ENCODE measurements around the gene BCL2L15. TPM values are rescaled to one million over a fixed set of nuclear protein-coding genes. Genes with fewer than 3 reads are reported as not detected.

BCL2L15 gene
- total and polyA plus RNA-seq, 2 of the 13 experiments (the other 11 are each of a cell fraction or from before 2014, with no cell fraction given), result 0.03 to 0.27 TPM

- TF ChIP-seq PRDM10 (CRISPR knock-in tag; IDR thresholded peaks at IDR 0.05; ENCODE audit: low read depth), result peak; percentile 80
- peak; percentile 72 for TF ChIP-seq GABPA (IDR thresholded peaks at IDR 0.05; ENCODE audit: low read depth, low read length)
- TF ChIP-seq GABPA (CRISPR knock-in tag; IDR thresholded peaks at IDR 0.05; ENCODE audit: low read depth), result peak; percentile 93
- TF ChIP-seq ZNF83 (CRISPR knock-in tag; IDR thresholded peaks at IDR 0.05; ENCODE audit: borderline replicate concordance), result no peak
- no peak for TF ChIP-seq CENPBD1 (CRISPR knock-in tag; IDR thresholded peaks at IDR 0.05; ENCODE audit: borderline replicate concordance, low read depth)
- no peak for TF ChIP-seq ZFP62 (CRISPR knock-in tag; IDR thresholded peaks at IDR 0.05)
- peak; percentile 80 for TF ChIP-seq THRA (CRISPR knock-in tag; IDR thresholded peaks at IDR 0.05; ENCODE audit: borderline replicate concordance)
- TF ChIP-seq MYC (CRISPR knock-in tag; IDR thresholded peaks at IDR 0.05; ENCODE audit: borderline replicate concordance), result peak; percentile 79; the same call in 1 of the 2 replicates
- peak; percentile 88; the same call in 2 of the 3 replicates for TF ChIP-seq MXI1 (IDR thresholded peaks at IDR 0.05; ENCODE audit: borderline replicate concordance, low read depth, low read length)
- peak; percentile 69; the same call in 1 of the 2 replicates for TF ChIP-seq ZNF615 (CRISPR knock-in tag; IDR thresholded peaks at IDR 0.05; ENCODE audit: borderline replicate concordance)
- no peak; the same call in 1 of the 2 replicates for TF ChIP-seq HINFP (CRISPR knock-in tag; IDR thresholded peaks at IDR 0.05; ENCODE audit: low read depth)
- no peak for TF ChIP-seq ZBTB49 (CRISPR knock-in tag; IDR thresholded peaks at IDR 0.05; ENCODE audit: borderline replicate concordance)
- TF ChIP-seq RNF219 (CRISPR knock-in tag; IDR thresholded peaks at IDR 0.05), result no peak
- peak; percentile 74; the same call in 1 of the 2 replicates for TF ChIP-seq ESRRA (CRISPR knock-in tag; IDR thresholded peaks at IDR 0.05; ENCODE audit: low read depth)
Measured at GRCh38 chr1:113904674-113905434, 17.5 kb upstream of the BCL2L15 start, which contains the start of the genes AP4B1 and DCLRE1B (continued).

Measured in HepG2 (cell line).